Rectal smooth muscle tissue (tissue), 1 donor: ENCODE data around the gene AMIGO3.
A peak's percentile ranks its signal among the peaks of the same experiment; 100 is the strongest.
"Not testable (repeated sequence)": the region's sequence is repeated elsewhere in the genome, so short reads cannot be mapped to it uniquely, and the experiment has no call there.

Source experiments
- H3K27ac ChIP-seq: one replicate; pipeline ENCODE4 v1.7.0; 2013; ENCODE audit warnings: low read depth, low read length, inconsistent platforms
- H3K27me3 ChIP-seq: one replicate; pipeline ENCODE4 v1.7.0; 2013; ENCODE audit warnings: low read length; ENCODE audit not compliant: control insufficient read depth, insufficient read depth
- H3K36me3 ChIP-seq: one replicate; pipeline ENCODE4 v1.7.0; 2013; ENCODE audit warnings: low read length; ENCODE audit not compliant: control insufficient read depth, insufficient read depth
- H3K4me1 ChIP-seq: one replicate; pipeline ENCODE4 v1.7.0; 2013; ENCODE audit warnings: low read length; ENCODE audit not compliant: control insufficient read depth, insufficient read depth
- H3K4me3 ChIP-seq: one replicate; pipeline ENCODE4 v1.7.0; 2013; ENCODE audit warnings: low read length
- H3K9ac ChIP-seq: one replicate; pipeline ENCODE4 v1.7.0; 2013; ENCODE audit warnings: low read length

The AMIGO3 gene

GRCh38 chr3:49719214-49719884, at the start of gene AMIGO3:
TSS of gene AMIGO3 (minus strand) at chr3:49719684. CDS start at chr3:49719465, 219 bp downstream.
- peaks cover 18% of the 10 kb centered on the region for H3K4me1 ChIP-seq
- peak within 1 kb of the TSS; percentile 39 for H3K27ac ChIP-seq
- no peak within 1 kb of the TSS for H3K9ac ChIP-seq
- no peaks in the 10 kb centered on the region for H3K27me3 ChIP-seq
- H3K36me3 ChIP-seq, result peaks cover 18% of the 10 kb centered on the region
- peak within 1 kb of the TSS; percentile 86 for H3K4me3 ChIP-seq

GRCh38 chr3:49763981-49764380, 44.5 kb upstream of the AMIGO3 start:
- H3K27me3 ChIP-seq, result no peaks in the 10 kb centered on the region

GRCh38 chr3:49761661-49762060, 42.2 kb upstream of the AMIGO3 start:
- Histone ChIP-seq H3K4me3 (no peak overlapping the region), H3K9ac (no peak overlapping the region), H3K36me3 (no peaks in the 10 kb centered on the region), H3K27me3 (no peaks in the 10 kb centered on the region), H3K27ac (no peak overlapping the region), H3K4me1 (no peaks in the 10 kb centered on the region)

More at GRCh38 chr3:49763981-49764380, 44.5 kb upstream of the AMIGO3 start:
- Histone ChIP-seq H3K27ac (no peak overlapping the region), H3K4me3 (no peak overlapping the region), H3K9ac (no peak overlapping the region), H3K36me3 (no peaks in the 10 kb centered on the region), H3K4me1 (no peaks in the 10 kb centered on the region)

GRCh38 chr3:49759226-49759625, 39.7 kb upstream of the AMIGO3 start:
- H3K36me3 ChIP-seq, result no peaks in the 10 kb centered on the region
- H3K9ac ChIP-seq, result no peak overlapping the region
- H3K27ac ChIP-seq, result no peak overlapping the region
- H3K4me3 ChIP-seq, result no peak overlapping the region
- H3K4me1 ChIP-seq, result no peaks in the 10 kb centered on the region
- H3K27me3 ChIP-seq, result no peaks in the 10 kb centered on the region

- Histone ChIP-seq H3K4me1 (peaks cover 3% of the 10 kb centered on the region), H3K4me3 (no peak overlapping the region), H3K27ac (no peak overlapping the region), H3K9ac (no peak overlapping the region), H3K27me3 (no peaks in the 10 kb centered on the region), H3K36me3 (no peaks in the 10 kb centered on the region)
These were observed 37.7 kb upstream of the AMIGO3 start for GRCh38 chr3:49757197-49757596.

- Histone ChIP-seq H3K9ac (no peak overlapping the region), H3K27ac (no peak overlapping the region), H3K4me3 (no peak overlapping the region), H3K4me1 (peaks cover 3% of the 10 kb centered on the region), H3K36me3 (no peaks in the 10 kb centered on the region), H3K27me3 (no peaks in the 10 kb centered on the region)
These were observed 36.6 kb upstream of the AMIGO3 start for GRCh38 chr3:49756036-49756435.

- no peak overlapping the region for H3K27ac ChIP-seq
- peaks cover 3% of the 10 kb centered on the region for H3K4me1 ChIP-seq
- no peaks in the 10 kb centered on the region for H3K27me3 ChIP-seq
- no peak overlapping the region for H3K9ac ChIP-seq
- no peak overlapping the region for H3K4me3 ChIP-seq
- H3K36me3 ChIP-seq, result no peaks in the 10 kb centered on the region
These were observed 35.1 kb upstream of the AMIGO3 start for GRCh38 chr3:49754536-49754935.

- H3K27ac ChIP-seq, result no peak overlapping the region
- no peak overlapping the region for H3K9ac ChIP-seq
- H3K4me1 ChIP-seq, result peaks cover 3% of the 10 kb centered on the region
- H3K4me3 ChIP-seq, result no peak overlapping the region
- H3K27me3 ChIP-seq, result no peaks in the 10 kb centered on the region
- H3K36me3 ChIP-seq, result no peaks in the 10 kb centered on the region
These were observed 32.0 kb upstream of the AMIGO3 start for GRCh38 chr3:49751501-49751900.

- Histone ChIP-seq H3K4me1 (peaks cover 5% of the 10 kb centered on the region), H3K36me3 (no peaks in the 10 kb centered on the region), H3K27me3 (no peaks in the 10 kb centered on the region), H3K4me3 (no peak overlapping the region), H3K9ac (no peak overlapping the region), H3K27ac (no peak overlapping the region)
These were observed 30.6 kb upstream of the AMIGO3 start for GRCh38 chr3:49750056-49750455.

- not testable (repeated sequence) for H3K27me3 ChIP-seq, H3K36me3 ChIP-seq, H3K9ac ChIP-seq
These were observed 29.4 kb upstream of the AMIGO3 start for GRCh38 chr3:49748874-49749273.

GRCh38 chr3:49747792-49748480, 28.5 kb upstream of the AMIGO3 start:
- Histone ChIP-seq H3K27ac (no peak overlapping the region), H3K9ac (no peak overlapping the region), H3K36me3 (no peaks in the 10 kb centered on the region), H3K4me3 (no peak overlapping the region), H3K27me3 (no peaks in the 10 kb centered on the region), H3K4me1 (peaks cover 3% of the 10 kb centered on the region)

More at GRCh38 chr3:49748874-49749273, 29.4 kb upstream of the AMIGO3 start:
- H3K4me1 ChIP-seq, H3K4me3 ChIP-seq, H3K27ac ChIP-seq: not testable (repeated sequence)

- H3K4me1 ChIP-seq, result peaks cover 3% of the 10 kb centered on the region
These were observed 26.5 kb upstream of the AMIGO3 start for GRCh38 chr3:49745986-49746385.

GRCh38 chr3:49740427-49740826, 20.9 kb upstream of the AMIGO3 start:
- Histone ChIP-seq H3K4me1 (no peaks in the 10 kb centered on the region), H3K36me3 (peaks cover 7% of the 10 kb centered on the region), H3K4me3 (no peak overlapping the region), H3K27me3 (no peaks in the 10 kb centered on the region), H3K27ac (no peak overlapping the region), H3K9ac (no peak overlapping the region)

More at GRCh38 chr3:49745986-49746385, 26.5 kb upstream of the AMIGO3 start:
- no peak overlapping the region for H3K4me3 ChIP-seq
- H3K27me3 ChIP-seq, result no peaks in the 10 kb centered on the region
- H3K9ac ChIP-seq, result no peak overlapping the region
- H3K27ac ChIP-seq, result no peak overlapping the region
- no peaks in the 10 kb centered on the region for H3K36me3 ChIP-seq
